SK-N-MC (cell line): ENCODE measurements around the gene ZNF227.
"Not testable (repeated sequence)": the region's sequence is repeated elsewhere in the genome, so short reads cannot be mapped to it uniquely, and the experiment has no call there.

Experiments used
- DNase-seq: peaks from one replicate; pipeline ENCODE4 v3.0.0-alpha.2; 2011; ENCODE audit warnings: low read depth, low spot score
- H3K27ac ChIP-seq: fragments of 200-600 bp; sonication (generic); 2 replicates; pipeline ENCODE4 v1.5.1; 2016; ENCODE audit warnings: mixed run types
- H3K36me3 ChIP-seq: fragments of 200-600 bp; sonication (generic); 2 replicates; pipeline ENCODE4 v1.6.1; 2017; ENCODE audit warnings: antibody characterized with exemption, low read length, mixed read lengths; ENCODE audit not compliant: insufficient read depth
- H3K4me3 ChIP-seq: fragments of 200-600 bp; sonication (generic); 2 replicates; pipeline ENCODE4 v1.5.1; 2016
- H3K9ac ChIP-seq: fragments of 200-600 bp; sonication (generic); 2 replicates; pipeline ENCODE4 v1.8.0; 2017; ENCODE audit warnings: mixed run types, mixed read lengths; ENCODE audit not compliant: insufficient read length
- H3K9me3 ChIP-seq: fragments of 200-600 bp; sonication (generic); 2 replicates; pipeline ENCODE4 v1.6.1; 2017; ENCODE audit warnings: low read depth, mild to moderate bottlenecking, antibody characterized with exemption, low read length, moderate library complexity, mixed read lengths
- EZH2 ChIP-seq: fragments of 200-600 bp; sonication (generic); IDR thresholded peaks from one replicate; pipeline ENCODE4 v1.6.1; 2017; ENCODE audit warnings: antibody characterized with exemption
- FOXP2 ChIP-seq: optimal IDR thresholded peaks from 2 replicates; pipeline ENCODE3; 2011; ENCODE audit warnings: mild to moderate bottlenecking, moderate library complexity; ENCODE audit not compliant: insufficient read depth; ENCODE audit errors: extremely low read length, control extremely low read depth
- POLR2AphosphoS5 ChIP-seq: IDR thresholded peaks from 2 replicates; pipeline ENCODE4 v1.6.1; 2012; ENCODE audit warnings: mild to moderate bottlenecking, low read depth, low read length, borderline replicate concordance

ZNF227 gene

DNA sequence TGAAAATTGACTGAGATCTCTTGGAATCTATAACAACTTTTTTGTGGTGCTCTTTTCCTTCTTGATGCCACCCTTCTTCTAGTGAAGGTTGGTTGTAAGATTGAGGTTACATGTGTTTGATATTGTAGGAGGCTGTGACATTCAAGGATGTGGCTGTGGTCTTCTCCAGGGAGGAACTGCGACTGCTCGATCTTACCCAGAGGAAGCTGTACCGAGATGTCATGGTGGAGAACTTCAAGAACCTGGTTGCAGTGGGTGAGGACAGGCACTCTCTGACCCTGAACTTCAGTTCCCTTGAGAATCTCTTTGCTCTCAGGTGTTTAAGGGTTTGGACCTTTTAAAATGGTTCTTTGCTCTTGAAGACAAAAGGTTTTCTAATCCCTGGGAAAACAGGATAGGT lies 16.0 kb downstream of the ZNF227 start:
- DNase-seq: no peak
- Histone ChIP-seq H3K27ac (no peak overlapping the region), H3K36me3 (peaks cover 64% of the 10 kb centered on the region), H3K9me3 (peaks cover 5% of the 10 kb centered on the region; the same call in 1 of the 2 replicates), H3K9ac (no peak overlapping the region), H3K4me3 (no peak overlapping the region)
- TF ChIP-seq POLR2AphosphoS5: no peak
- no peak for TF ChIP-seq EZH2
- no peak for TF ChIP-seq FOXP2

DNA sequence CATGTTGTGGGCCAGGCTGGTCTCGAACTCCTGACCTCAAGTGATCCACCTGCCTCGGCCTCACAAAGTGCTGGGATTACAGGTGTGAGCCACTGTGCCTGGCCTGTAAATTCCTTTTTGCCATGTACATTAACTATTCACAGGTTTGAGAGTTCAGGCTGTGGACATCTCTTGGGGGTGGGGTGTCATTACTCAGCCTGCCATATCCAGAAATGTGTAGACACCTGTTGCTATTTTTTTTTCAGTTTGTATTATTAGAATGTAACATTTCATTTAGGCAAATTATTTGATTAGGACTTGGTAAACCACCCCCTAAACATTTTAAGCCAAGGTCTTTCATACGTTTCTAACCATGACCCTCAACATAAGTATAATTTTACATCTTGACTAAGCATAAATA lies 20.5 kb downstream of the ZNF227 start:
- Histone ChIP-seq H3K4me3 (no peak overlapping the region), H3K9me3 (peaks cover 22% of the 10 kb centered on the region), H3K9ac (no peak overlapping the region), H3K27ac (no peak overlapping the region), H3K36me3 (peaks cover 89% of the 10 kb centered on the region)
- no peak for TF ChIP-seq FOXP2
- no peak for TF ChIP-seq POLR2AphosphoS5
- no peak for TF ChIP-seq EZH2
- DNase-seq: no peak

DNA sequence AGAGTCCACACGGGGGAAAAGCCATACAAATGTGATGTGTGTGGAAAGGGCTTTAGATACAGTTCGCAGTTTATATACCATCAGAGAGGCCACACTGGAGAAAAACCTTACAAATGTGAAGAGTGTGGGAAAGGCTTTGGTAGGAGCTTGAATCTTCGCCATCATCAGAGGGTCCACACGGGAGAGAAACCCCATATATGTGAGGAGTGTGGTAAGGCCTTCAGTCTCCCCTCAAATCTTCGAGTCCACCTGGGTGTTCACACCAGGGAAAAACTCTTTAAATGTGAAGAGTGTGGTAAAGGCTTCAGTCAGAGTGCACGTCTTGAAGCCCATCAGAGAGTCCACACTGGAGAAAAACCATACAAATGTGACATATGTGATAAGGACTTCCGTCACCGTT lies 24.1 kb downstream of the ZNF227 start:
- Histone ChIP-seq H3K36me3 (peaks cover 60% of the 10 kb centered on the region), H3K9me3 (peaks cover 24% of the 10 kb centered on the region), H3K4me3 (no peak overlapping the region), H3K9ac (no peak overlapping the region), H3K27ac (no peak overlapping the region)
- TF ChIP-seq EZH2 (no peak), POLR2AphosphoS5 (0 out of 2 replicates have a peak, but pooled peaks have one; percentile 17)
- no peak for DNase-seq

DNA sequence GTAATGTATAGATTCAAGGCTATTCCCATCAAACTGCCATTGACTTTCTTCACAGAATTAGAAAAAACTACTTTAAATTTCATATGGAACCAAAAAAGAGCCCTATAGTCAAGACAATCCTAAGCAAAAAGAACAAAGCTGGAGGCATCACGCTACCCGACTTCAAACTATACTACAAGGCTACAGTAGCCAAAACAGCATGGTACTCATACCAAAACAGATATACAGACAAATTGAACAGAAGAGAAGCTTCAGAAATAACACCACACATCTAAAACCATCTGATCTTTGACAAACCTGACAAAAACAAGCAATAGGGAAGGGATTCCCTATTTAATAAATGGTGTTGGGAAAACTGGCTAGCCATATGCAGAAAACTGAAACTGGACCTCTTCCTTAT lies 40.0 kb downstream of the ZNF227 start:
- H3K9me3 ChIP-seq: peaks cover 31% of the 10 kb centered on the region
- not testable (repeated sequence) for H3K9ac ChIP-seq, H3K36me3 ChIP-seq, DNase-seq, H3K4me3 ChIP-seq, H3K27ac ChIP-seq

DNA sequence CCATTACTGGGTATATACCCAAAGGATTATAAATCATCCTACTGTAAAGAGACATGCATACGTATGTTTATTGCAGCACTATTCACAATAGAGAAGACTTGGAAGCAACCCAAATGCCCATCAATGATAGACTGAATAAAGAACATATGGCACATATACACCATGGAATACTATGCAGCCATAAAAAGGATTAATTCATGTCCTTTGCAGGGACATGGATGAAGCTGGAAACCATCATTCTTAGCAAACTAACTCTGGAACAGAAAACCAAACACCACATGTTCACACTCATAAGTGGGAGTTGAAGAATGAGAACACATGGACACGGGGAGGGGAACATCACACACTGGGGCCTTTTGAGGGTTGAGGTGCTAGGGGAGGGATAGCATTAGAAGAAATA lies 41.1 kb downstream of the ZNF227 start:
- H3K9ac ChIP-seq, H3K27ac ChIP-seq, DNase-seq, H3K4me3 ChIP-seq, H3K36me3 ChIP-seq: not testable (repeated sequence)
- peaks cover 28% of the 10 kb centered on the region for H3K9me3 ChIP-seq

DNA sequence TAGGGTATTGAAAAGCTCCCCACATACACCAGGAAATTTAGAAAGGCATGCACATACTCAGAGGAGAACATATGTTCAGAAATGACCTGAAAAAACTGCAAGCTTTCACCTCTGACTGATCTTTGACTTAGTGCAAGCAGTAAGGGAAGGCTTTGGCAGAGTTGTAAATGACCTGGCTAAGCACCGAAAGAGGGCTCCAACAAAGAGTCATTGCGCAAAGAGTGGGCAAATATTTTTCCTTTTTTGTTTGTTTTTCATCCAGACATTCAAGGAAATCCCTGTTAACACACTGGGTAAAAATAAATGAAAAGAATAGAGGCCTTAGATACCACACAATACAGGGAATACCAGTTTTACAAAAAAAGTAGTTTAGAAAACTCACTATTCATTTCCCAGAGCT lies 42.2 kb downstream of the ZNF227 start:
- Histone ChIP-seq H3K9ac (no peak overlapping the region), H3K27ac (no peak overlapping the region), H3K4me3 (no peak overlapping the region), H3K36me3 (no peaks in the 10 kb centered on the region), H3K9me3 (peaks cover 20% of the 10 kb centered on the region)
- DNase-seq: no peak
- no peak for TF ChIP-seq FOXP2

DNA sequence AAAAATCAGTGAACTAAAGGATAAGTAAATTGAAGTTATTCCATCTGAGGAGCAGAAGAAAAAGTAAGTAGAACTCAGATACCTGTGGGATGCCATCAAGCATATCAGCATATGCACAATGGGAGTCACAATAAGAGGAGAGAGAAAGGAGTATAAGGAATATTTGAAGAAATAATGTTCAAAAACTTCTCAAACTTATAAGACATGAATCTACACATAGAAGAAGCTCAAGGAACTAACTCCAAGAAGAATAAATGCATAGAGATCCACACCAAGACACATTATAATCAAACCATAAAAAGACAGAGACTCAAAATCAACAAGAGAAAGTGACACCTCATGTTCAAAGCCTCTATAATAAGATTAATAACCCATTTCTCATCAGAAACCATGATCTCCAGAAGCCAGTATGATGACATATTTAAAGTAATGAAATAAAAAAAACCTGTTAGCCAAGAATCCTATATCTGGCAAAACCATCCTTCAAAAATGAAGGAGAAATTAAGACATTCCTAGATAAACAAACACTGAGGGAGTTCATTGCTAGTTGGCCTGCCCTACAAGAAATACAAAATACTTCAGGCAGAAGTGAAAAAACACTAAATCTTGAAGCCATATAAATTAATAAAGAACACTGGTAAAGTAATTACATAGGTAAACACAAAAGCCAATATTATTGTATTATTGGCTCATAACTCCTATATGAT lies 43.5 kb downstream of the ZNF227 start:
- H3K4me3 ChIP-seq: no peak overlapping the region
- no peaks in the 10 kb centered on the region for H3K36me3 ChIP-seq
- TF ChIP-seq POLR2AphosphoS5 (no peak), EZH2 (no peak)
- no peak overlapping the region for H3K9ac ChIP-seq
- H3K27ac ChIP-seq: no peak overlapping the region
- peaks cover 17% of the 10 kb centered on the region for H3K9me3 ChIP-seq
- no peak for DNase-seq

DNA sequence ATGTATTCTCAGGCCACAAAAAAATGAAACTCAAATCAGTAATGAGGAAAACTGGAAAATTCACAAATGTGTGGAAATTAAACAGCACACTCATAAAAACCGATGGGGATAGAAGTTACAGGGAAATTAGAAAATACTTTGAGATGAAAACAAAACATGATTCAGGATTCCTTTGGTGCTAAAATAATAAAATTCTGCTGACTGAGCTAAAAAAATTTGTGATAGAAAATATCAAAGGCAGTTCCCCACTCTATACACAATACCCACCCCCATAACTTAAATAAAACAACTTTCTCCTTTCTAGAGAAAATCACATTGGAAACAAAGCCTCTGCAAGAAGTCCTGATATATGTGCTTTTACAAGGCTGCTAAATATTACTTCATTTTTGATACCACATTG lies 45.8 kb downstream of the ZNF227 start:
- Histone ChIP-seq H3K27ac (no peak overlapping the region), H3K9ac (no peak overlapping the region), H3K4me3 (no peak overlapping the region), H3K36me3 (no peaks in the 10 kb centered on the region), H3K9me3 (peaks cover 17% of the 10 kb centered on the region)
- no peak for TF ChIP-seq FOXP2
- TF ChIP-seq POLR2AphosphoS5: no peak
- TF ChIP-seq EZH2: no peak
- DNase-seq: no peak

DNA sequence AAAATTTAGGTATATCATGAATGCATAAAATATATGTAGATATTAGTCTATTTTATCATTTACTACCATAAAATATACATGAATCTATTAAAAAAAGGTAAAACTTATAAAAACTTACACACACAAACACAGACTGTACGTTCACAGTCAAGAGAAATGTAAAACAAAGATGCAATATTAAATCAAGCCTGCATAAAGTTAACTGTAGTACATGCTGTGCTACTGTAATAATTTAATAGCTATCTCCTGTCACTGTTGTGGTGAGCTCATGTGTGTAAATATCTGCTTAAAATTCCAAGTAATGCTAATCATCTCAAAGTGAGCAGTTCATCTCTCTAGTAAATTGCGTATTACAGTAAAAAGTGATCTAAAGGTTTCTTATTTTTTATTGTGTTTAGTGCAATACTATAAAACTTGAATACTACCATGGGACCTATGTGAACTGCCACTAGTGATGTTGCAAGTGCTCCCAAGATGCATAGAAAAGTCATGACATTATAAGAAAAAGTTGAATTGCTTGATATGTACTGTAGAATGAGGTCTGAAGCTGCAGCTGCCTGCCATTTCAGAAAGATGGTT lies 46.6 kb downstream of the ZNF227 start:
- no peaks in the 10 kb centered on the region for H3K36me3 ChIP-seq
- peaks cover 17% of the 10 kb centered on the region for H3K9me3 ChIP-seq
- no peak overlapping the region for H3K27ac ChIP-seq
- no peak overlapping the region for H3K9ac ChIP-seq
- no peak for DNase-seq
- TF ChIP-seq POLR2AphosphoS5 (no peak), FOXP2 (no peak), EZH2 (no peak)
- H3K4me3 ChIP-seq: no peak overlapping the region

DNA sequence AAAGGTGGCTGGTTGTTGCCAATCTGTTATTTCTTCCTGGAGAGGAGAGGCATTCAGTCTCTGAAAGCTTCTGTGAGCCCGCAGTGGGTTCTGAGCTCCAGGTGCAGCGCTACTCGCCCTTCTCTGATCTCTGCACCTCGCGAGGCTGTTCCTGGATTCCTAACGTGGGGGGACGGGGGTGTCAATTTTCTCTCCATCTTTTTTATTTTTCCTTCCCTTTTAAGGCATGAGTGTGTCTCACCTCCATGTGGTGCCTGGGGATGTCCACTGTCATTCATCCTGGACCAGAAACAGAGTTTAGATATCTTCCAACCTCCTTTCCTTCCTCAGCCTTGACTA lies 48.0 kb downstream of the ZNF227 start:
- no peak for DNase-seq
- H3K9me3 ChIP-seq: peaks cover 9% of the 10 kb centered on the region; the same call in 1 of the 2 replicates
- no peaks in the 10 kb centered on the region for H3K36me3 ChIP-seq
- no peak overlapping the region for H3K9ac ChIP-seq
- no peak overlapping the region for H3K27ac ChIP-seq
- H3K4me3 ChIP-seq: no peak overlapping the region
- TF ChIP-seq FOXP2: no peak
- TF ChIP-seq POLR2AphosphoS5: no peak
